H1 (cell line): ENCODE results near the gene VAPA. TPM values are rescaled to one million over a fixed set of nuclear protein-coding genes. Genes with fewer than 3 reads are reported as not detected.

Source experiments
- CTCF ChIA-PET: fragments of 300-600 bp; sonication (Branson Sonifier 250); formaldehyde crosslinking; loops from one replicate; lab custom pipeline; 2021; ENCODE audit not compliant: partially characterized antibody; lab: Charles Lee
- POLR2A ChIA-PET: fragments of 300-600 bp; sonication (Branson Sonifier 250); formaldehyde crosslinking; loops from one replicate; lab custom pipeline; 2021; ENCODE audit warnings: inconsistent platforms; ENCODE audit not compliant: partially characterized antibody; lab: Charles Lee
- DNase-seq, 2 experiments: peaks; one replicate each; pipeline versions ENCODE4 v3.0.0 to v3.0.0-alpha.2; 2010 to 2022; ENCODE audit warnings: low spot score in 2 of 2, low read depth in 1 of 2, mixed read lengths in 1 of 2
- FAIRE-seq: peaks from 2 replicates; lab custom pipeline; 2011; peaks lifted over from hg19 to GRCh38; lab: Jason Lieb, UNC
- H2AFZ ChIP-seq: 2 replicates; pipeline ENCODE4 v1.8.1; 2012; ENCODE audit warnings: low read length, inconsistent platforms
- H2AK5ac ChIP-seq: 2 replicates; pipeline ENCODE4 v1.6.1; 2013; ENCODE audit warnings: low read depth, low read length
- H2BK120ac ChIP-seq: replicated peaks from 2 replicates; pipeline ENCODE3; 2013; ENCODE audit warnings: low read depth, low read length, inconsistent platforms
- H2BK12ac ChIP-seq: 2 replicates; pipeline ENCODE4 v1.6.1; 2013; ENCODE audit warnings: low read depth, low read length
- H2BK15ac ChIP-seq: 2 replicates; pipeline ENCODE4 v1.6.1; 2013; ENCODE audit warnings: low read length
- H2BK20ac ChIP-seq: 2 replicates; pipeline ENCODE4 v1.6.1; 2013; ENCODE audit warnings: low read length
- H2BK5ac ChIP-seq: 2 replicates; pipeline ENCODE4 v1.6.1; 2013; ENCODE audit warnings: low read depth, low read length
- H3K14ac ChIP-seq: 2 replicates; pipeline ENCODE4 v1.6.1; 2013; ENCODE audit warnings: inconsistent platforms; ENCODE audit not compliant: insufficient read length
- H3K18ac ChIP-seq: 2 replicates; pipeline ENCODE4 v1.6.1; 2013; ENCODE audit warnings: low read length; ENCODE audit errors: extremely low read depth
- H3K23ac ChIP-seq: 2 replicates; pipeline ENCODE4 v1.6.1; 2013; ENCODE audit warnings: inconsistent platforms; ENCODE audit not compliant: insufficient read length
- H3K23me2 ChIP-seq: 2 replicates; pipeline ENCODE4 v1.6.1; 2013; ENCODE audit warnings: low read depth, low read length
- H3K27ac ChIP-seq: 2 replicates; pipeline ENCODE4 v1.6.1; 2011; ENCODE audit warnings: low read depth, low read length, inconsistent platforms
- H3K27me3 ChIP-seq, 4 experiments: replicated peaks in 1 of 4; 1 replicate in 1 of 4; 2 replicates in 3 of 4; pipeline versions ENCODE4 v1.6.1 to v1.8.1; 2011 to 2013; ENCODE audit warnings: low read length in 3 of 4, mild to moderate bottlenecking in 3 of 4, inconsistent platforms in 2 of 4, mixed read lengths in 2 of 4, moderate library complexity in 1 of 4; ENCODE audit not compliant: control insufficient read depth in 3 of 4, insufficient read depth in 3 of 4; ENCODE audit errors: extremely low read depth in 1 of 4
- H3K36me3 ChIP-seq, 4 experiments: 2 replicates each; pipeline versions ENCODE4 v1.6.1 to v1.8.1; 2011 to 2013; ENCODE audit warnings: mild to moderate bottlenecking in 4 of 4, low read length in 3 of 4, moderate library complexity in 2 of 4, control low read depth in 1 of 4, inconsistent platforms in 1 of 4; ENCODE audit not compliant: insufficient read depth in 4 of 4, control insufficient read depth in 2 of 4
- H3K4ac ChIP-seq: replicated peaks from 2 replicates; pipeline ENCODE3; 2013; ENCODE audit warnings: low read length, low read depth, mixed read lengths, inconsistent platforms; ENCODE audit not compliant: insufficient read length
- H3K4me1 ChIP-seq, 4 experiments: replicated peaks in 1 of 4; 1 replicate in 1 of 4; 2 replicates in 3 of 4; pipeline versions ENCODE4 v1.6.1 to v1.8.1; 2011 to 2013; ENCODE audit warnings: low read length in 3 of 4, inconsistent platforms in 2 of 4, mixed read lengths in 1 of 4; ENCODE audit not compliant: insufficient read depth in 4 of 4, control insufficient read depth in 3 of 4
- H3K4me2 ChIP-seq, 2 experiments: 2 replicates each; pipeline versions ENCODE4 v1.6.1 to v1.8.1; 2011 to 2013; ENCODE audit warnings: low read depth in 2 of 2, low read length in 2 of 2, control low read depth in 1 of 2, inconsistent platforms in 1 of 2, mild to moderate bottlenecking in 1 of 2; ENCODE audit not compliant: insufficient read depth in 1 of 2
- H3K4me3 ChIP-seq, 4 experiments: fragments of 200-600, 300-600 bp in 1 of 4; sonication (generic), shearing (Covaris generic), sonication (Bioruptor Twin) in 1 of 4; 2 replicates each; pipeline versions ENCODE4 v1.5.1 to v1.8.1; 2011 to 2016; ENCODE audit warnings: low read length in 4 of 4, low read depth in 3 of 4, control low read depth in 2 of 4, inconsistent platforms in 2 of 4, mild to moderate bottlenecking in 2 of 4, mixed read lengths in 1 of 4, moderate library complexity in 1 of 4; ENCODE audit not compliant: insufficient read depth in 2 of 4; ENCODE audit errors: extremely low read depth in 1 of 4
- H3K56ac ChIP-seq: replicated peaks from 2 replicates; pipeline ENCODE3; 2013; ENCODE audit warnings: low read depth, mild to moderate bottlenecking, mixed read lengths, low read length, inconsistent platforms; ENCODE audit not compliant: insufficient read length
- H3K79me1 ChIP-seq: 2 replicates; pipeline ENCODE4 v1.6.1; 2013; ENCODE audit warnings: low read depth, low read length, control low read depth
- H3K79me2 ChIP-seq, 2 experiments: 2 replicates each; pipeline versions ENCODE4 v1.6.1 to v1.8.1; 2012 to 2013; ENCODE audit warnings: low read length in 2 of 2, mild to moderate bottlenecking in 2 of 2, inconsistent platforms in 1 of 2; ENCODE audit not compliant: insufficient read depth in 2 of 2, control insufficient read depth in 1 of 2
- H3K9ac ChIP-seq, 4 experiments: replicated peaks in 1 of 4; 1 replicate in 1 of 4; 2 replicates in 3 of 4; pipeline versions ENCODE4 v1.6.1 to v1.8.1; 2011 to 2013; ENCODE audit warnings: low read depth in 3 of 4, low read length in 3 of 4, control low read depth in 2 of 4, mild to moderate bottlenecking in 2 of 4, moderate library complexity in 2 of 4, inconsistent platforms in 1 of 4; ENCODE audit errors: extremely low read depth in 1 of 4
- H3K9me3 ChIP-seq, 2 experiments: 2 replicates each; pipeline versions ENCODE4 v1.6.1 to v1.8.1; 2012 to 2013; ENCODE audit warnings: mild to moderate bottlenecking in 2 of 2, moderate library complexity in 2 of 2, control low read depth in 1 of 2, inconsistent platforms in 1 of 2, low read depth in 1 of 2, low read length in 1 of 2, mixed read lengths in 1 of 2; ENCODE audit not compliant: insufficient read depth in 2 of 2
- H4K20me1 ChIP-seq, 2 experiments: replicated peaks in 1 of 2; 2 replicates each; pipeline versions ENCODE3 to v1.8.1; 2011 to 2013; ENCODE audit warnings: inconsistent platforms in 2 of 2, low read length in 2 of 2, mild to moderate bottlenecking in 1 of 2; ENCODE audit not compliant: insufficient read depth in 2 of 2, control insufficient read depth in 1 of 2
- H4K5ac ChIP-seq: 2 replicates; pipeline ENCODE4 v1.6.1; 2013; ENCODE audit warnings: low read length, low read depth, mixed read lengths, inconsistent platforms; ENCODE audit not compliant: insufficient read length
- H4K8ac ChIP-seq: 2 replicates; pipeline ENCODE4 v1.8.0; 2013; ENCODE audit warnings: mild to moderate bottlenecking, moderate library complexity, low read length, inconsistent platforms; ENCODE audit not compliant: insufficient read depth; ENCODE audit errors: extremely low read depth
- H4K91ac ChIP-seq: replicated peaks from 2 replicates; pipeline ENCODE3; 2013; ENCODE audit warnings: low read length, mixed read lengths, inconsistent platforms; ENCODE audit not compliant: insufficient read length
- WGBS, 2 experiments: shearing (Covaris generic) in 1 of 2; methylation state at CpG; one replicate each; pipeline versions ENCODE4 v1.1.6 to v1.1.7; 2013 to 2015; ENCODE audit warnings: low lambda C conversion rate in 2 of 2, mixed read lengths in 2 of 2, inconsistent platforms in 1 of 2, low coverage in 1 of 2, missing lambda C conversion rate in 1 of 2; ENCODE audit not compliant: insufficient replicate concordance in 2 of 2, insufficient coverage in 1 of 2, insufficient read length in 1 of 2; ENCODE audit errors: extremely low coverage in 1 of 2, missing lambda C conversion rate in 1 of 2; 5-methylcytosine and 5-hydroxymethylcytosine counted together
- polyA plus RNA-seq, 7 experiments: library from polyadenylated mRNA; depleted of rRNA in 3 of 7; stranded (reverse) in 5 of 7; unstranded in 2 of 7; fragments of >200 nt in 5 of 7; fragments of 200-250 nt in 2 of 7; gene quantifications; 1 replicate in 5 of 7; 2 replicates in 1 of 7; 4 replicates in 1 of 7; pipeline versions ENCODE4 v1.2.1 to v1.2.3, GENCODE V29; 2011 to 2013; ENCODE audit warnings: missing spikeins in 2 of 7, mixed read lengths in 2 of 7
- total RNA-seq: library from RNA; stranded (reverse); fragmentation: NEBNext Ultra II Directional; extraction: Animal tissue kit (Norgen Biotek cat#: 25700); gene quantifications from 2 replicates; pipeline ENCODE4 v1.2.1, GENCODE V29; 2021

Gene VAPA
- total and polyA plus RNA-seq, 2 of the 8 experiments (the other 6 are each of a cell fraction or from before 2014, with no cell fraction given), result 79.7 to 130 TPM

GRCh38 chr18:9914584-9915290 is 921 bp downstream of the VAPA start:
- H3K4me1 ChIP-seq, result peaks cover 8 to 16% (median 9%) of the 10 kb centered on the region in 4 experiments
- ChIA-PET CTCF (interaction anchor here (0.6 kb wide), 1 partner anchor 752 kb away, joined by 4 read pairs; no protein-coding TSS in a partner anchor), POLR2A (interaction anchor here (0.7 to 3.3 kb wide), 8 partner anchors 9 to 299 kb away, joined by 3 to 14 read pairs (median 4); no protein-coding TSS in a partner anchor)
- H2BK5ac ChIP-seq, result peak overlapping the region; percentile 3; the same call in 1 of the 2 replicates
- H4K20me1 ChIP-seq, result peaks cover 7 to 16% of the 10 kb centered on the region in 2 experiments
- no peak overlapping the region for H2BK20ac ChIP-seq
- peaks cover 5% of the 10 kb centered on the region; the same call in 1 of the 2 replicates for H3K23me2 ChIP-seq
- no peak overlapping the region for H3K18ac ChIP-seq
- H3K27me3 ChIP-seq, result no peaks in the 10 kb centered on the region
- no peak overlapping the region for H3K4ac ChIP-seq
- H2BK12ac ChIP-seq, result no peak overlapping the region
- no peak overlapping the region for H2BK15ac ChIP-seq
- peak overlapping the region; percentile 4 to 96 (median 65); a peak in 6 of 7 replicates for H3K9ac ChIP-seq
- H4K91ac ChIP-seq, result no peak overlapping the region
- no peaks in the 10 kb centered on the region for H3K9me3 ChIP-seq
- H3K27ac ChIP-seq, result peak overlapping the region; percentile 54
- no peak overlapping the region for H4K5ac ChIP-seq
- peak in 1 of 2 experiments; percentile 55 for DNase-seq
- FAIRE-seq, result no peak
- no peak overlapping the region for H3K14ac ChIP-seq
- H3K23ac ChIP-seq, result no peak overlapping the region
- H2BK120ac ChIP-seq, result no peak overlapping the region
- H3K4me3 ChIP-seq, result peak overlapping the region; percentile 66 to 92 (median 80)
- H3K56ac ChIP-seq, result peak overlapping the region; percentile 33
- no peaks in the 10 kb centered on the region for H3K79me1 ChIP-seq
- WGBS, 2 experiments, result 2% methylated on average over 32 of the region's 77 CpGs; no CpG with 5 or more reads in 1 of the 2 experiments
- H2AFZ ChIP-seq, result no peak overlapping the region
- peak overlapping the region; percentile 40; the same call in 1 of the 2 replicates for H4K8ac ChIP-seq
- H3K36me3 ChIP-seq, result no peaks in the 10 kb centered on the region
- H3K79me2 ChIP-seq, result peaks cover 34 to 52% of the 10 kb centered on the region in 2 experiments
- no peak overlapping the region for H2AK5ac ChIP-seq
- peak overlapping the region; percentile 67 to 82 for H3K4me2 ChIP-seq
